Adrenal gland (tissue), 5 donors: Measurements from ENCODE around the gene SREBF2.

ENCODE experiments used
- CTCF ChIP-seq, 6 experiments: fragments of 450-650 bp in 4 of 6; fragments of 200-600 bp in 2 of 6; sonication (generic) in 1 of 6; IDR thresholded peaks; 1 replicate in 5 of 6; 2 replicates in 1 of 6; pipeline versions ENCODE4 v1.5.1 to v1.8.0; 2016 to 2021; ENCODE audit warnings: antibody characterized with exemption in 6 of 6, mild to moderate bottlenecking in 2 of 6, moderate library complexity in 1 of 6
- POLR2A ChIP-seq, 2 donors: fragments of 450-650 bp; IDR thresholded peaks; one replicate each; pipeline ENCODE4 v1.6.1; 2017; ENCODE audit warnings: antibody characterized with exemption in 2 of 2, mild to moderate bottlenecking in 2 of 2, moderate library complexity in 1 of 2
- donor health status: DM: no; HTN: no; CAD: no.

GRCh38 chr22:41917375-41917902 lies 84.5 kb downstream of the SREBF2 start:
- no peak for TF ChIP-seq POLR2A (IDR thresholded peaks at IDR 0.05)
- TF ChIP-seq CTCF (IDR thresholded peaks at IDR 0.05) = no peak
